Measurements from ENCODE around the gene MLLT3.

MLLT3 gene

GRCh38 chr9:20387062-20387461 is 235.2 kb downstream of the MLLT3 start:
- DNase-seq, result no peak

DNA sequence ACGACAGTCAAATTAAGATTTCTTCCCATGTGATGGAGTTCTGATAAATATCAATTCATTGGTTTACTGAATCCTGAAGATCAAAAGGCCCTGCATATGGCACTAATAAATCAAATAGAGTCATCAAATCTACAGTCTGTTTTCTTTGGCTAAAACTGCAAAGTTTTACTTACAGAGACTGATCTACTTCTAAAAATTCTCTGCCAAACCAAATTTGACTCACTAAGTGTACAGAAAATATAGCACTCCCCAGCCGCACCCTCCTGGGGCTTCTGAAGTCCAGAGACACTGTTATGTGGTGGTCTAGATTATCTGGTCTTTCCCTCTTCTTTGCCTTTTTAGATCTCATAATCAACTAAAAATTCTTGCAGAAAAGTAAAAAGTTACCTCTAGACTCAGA is 237.7 kb downstream of the MLLT3 start:
- DNase-seq, result no peak

DNA sequence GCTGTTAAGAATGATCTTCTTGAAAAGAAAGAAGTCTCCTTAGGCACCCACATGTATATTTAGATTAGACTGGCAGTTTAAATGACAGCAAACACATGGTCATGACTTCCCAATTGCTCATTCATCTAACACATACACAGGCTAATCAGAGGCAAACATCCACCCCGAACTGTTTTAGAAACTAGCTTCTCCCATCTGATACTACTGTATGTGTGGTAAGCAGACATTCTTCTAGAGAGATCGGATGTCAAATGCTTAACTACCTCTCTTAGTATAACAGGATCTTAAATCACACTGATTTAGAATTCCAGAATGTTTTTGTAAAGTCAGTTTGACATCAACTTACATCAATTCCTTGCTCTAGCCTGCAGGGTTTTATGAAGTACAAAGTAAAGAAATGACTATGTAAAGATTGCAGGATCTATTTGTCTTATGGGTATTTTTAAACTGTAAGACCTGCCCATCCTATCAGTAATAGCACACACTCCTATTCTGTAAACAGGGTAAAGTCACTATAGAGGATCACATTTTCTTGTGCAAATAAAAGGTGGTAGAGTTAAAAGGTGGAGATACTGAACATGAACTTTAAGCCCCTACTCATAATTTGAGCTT is 239.7 kb downstream of the MLLT3 start:
- DNase-seq, result no peak

DNA sequence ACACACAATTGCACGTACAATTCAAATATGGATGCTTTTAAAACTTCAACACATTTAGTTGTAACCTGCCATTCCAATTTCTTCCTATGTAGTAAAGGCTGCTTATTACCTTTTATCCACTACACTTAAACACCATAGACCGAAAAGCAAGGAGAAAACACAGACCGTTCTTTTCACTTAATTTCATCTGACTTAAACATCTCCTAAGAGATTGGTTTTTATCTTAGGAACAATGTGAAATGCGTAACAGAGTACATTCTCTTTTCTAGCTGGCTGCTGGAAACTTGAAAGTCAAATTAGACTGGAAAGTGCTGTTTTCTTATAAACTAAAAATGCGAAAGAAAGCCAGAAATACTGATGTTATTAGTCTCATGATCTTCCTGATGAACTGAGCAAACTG is 241.8 kb downstream of the MLLT3 start:
- DNase-seq, result no peak

GRCh38 chr9:20379804-20380225 is 242.5 kb downstream of the MLLT3 start:
- no peak for DNase-seq

GRCh38 chr9:20378851-20379250 is 243.4 kb downstream of the MLLT3 start:
- DNase-seq, result no peak

DNA sequence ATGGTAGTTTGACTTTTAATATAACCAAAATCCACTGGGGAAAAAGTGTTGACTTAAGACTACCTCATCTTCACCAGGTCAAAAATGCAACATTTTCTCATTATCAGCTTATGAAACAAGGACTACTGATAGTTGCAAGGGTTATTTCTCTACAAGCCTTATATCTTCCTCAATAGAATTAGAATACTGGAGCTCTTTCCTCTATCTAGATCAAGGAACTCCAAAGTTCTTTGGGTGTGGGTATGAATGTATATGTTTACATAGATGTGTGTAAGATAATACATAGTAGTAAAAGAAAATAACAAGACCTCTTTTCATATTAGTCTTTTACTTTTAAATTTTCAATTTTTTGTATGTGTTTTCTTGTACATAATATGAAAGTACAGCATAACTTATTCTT is 244.5 kb downstream of the MLLT3 start:
- no peak for DNase-seq

DNA sequence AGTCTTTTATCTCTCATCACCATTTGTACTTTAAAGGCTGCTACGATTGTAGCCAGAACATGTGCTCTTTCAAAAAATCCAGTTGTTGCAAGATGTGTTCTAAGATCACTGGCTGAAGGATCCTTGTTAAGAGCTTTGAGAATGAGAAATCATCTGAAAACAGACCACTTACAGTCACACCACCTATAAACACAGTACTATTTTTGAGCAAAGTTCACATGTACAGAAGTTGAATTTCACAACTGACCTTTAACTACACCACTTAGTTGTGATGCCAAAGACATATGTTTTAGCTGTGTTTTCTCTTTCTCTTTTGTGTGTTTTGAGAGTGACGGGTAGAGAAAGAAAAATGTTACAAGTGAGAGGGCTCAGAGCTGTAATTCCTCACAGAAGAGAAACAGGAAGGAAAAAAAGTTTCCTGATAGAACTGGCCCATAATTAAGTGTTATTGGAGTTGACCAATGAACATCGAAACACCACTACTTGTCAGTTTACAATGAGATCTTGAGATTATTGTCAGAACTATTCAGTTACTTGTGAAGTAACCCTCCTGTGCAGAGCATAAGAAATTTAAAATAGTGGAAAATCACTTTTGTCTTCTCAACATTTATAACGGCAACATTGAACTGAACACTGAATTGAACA is 245.4 kb downstream of the MLLT3 start:
- no peak for DNase-seq

DNA sequence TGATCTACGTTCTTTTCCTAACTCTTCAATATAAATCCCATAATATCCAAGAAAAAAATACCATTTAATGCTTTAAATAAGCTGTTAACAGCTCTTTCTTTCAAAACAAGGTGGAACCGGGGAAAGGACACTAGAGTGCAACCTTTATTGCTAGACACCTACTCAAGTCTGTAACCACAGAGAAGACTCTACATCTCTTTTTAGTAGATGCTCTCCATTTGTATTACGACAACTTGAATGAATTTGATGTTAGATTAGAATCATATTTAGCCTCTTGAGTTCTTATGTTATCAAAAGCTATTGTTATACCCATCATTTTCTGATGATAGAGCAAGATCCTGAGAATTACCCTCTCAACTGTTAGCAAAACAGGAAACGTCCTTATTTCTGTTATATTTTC is 246.3 kb downstream of the MLLT3 start:
- no peak for DNase-seq

GRCh38 chr9:20373263-20373662 is 249.0 kb downstream of the MLLT3 start:
- no peak for DNase-seq

- DNase-seq, result no peak
Observed at GRCh38 chr9:20369391-20369790, 252.9 kb downstream of the MLLT3 start.

DNA sequence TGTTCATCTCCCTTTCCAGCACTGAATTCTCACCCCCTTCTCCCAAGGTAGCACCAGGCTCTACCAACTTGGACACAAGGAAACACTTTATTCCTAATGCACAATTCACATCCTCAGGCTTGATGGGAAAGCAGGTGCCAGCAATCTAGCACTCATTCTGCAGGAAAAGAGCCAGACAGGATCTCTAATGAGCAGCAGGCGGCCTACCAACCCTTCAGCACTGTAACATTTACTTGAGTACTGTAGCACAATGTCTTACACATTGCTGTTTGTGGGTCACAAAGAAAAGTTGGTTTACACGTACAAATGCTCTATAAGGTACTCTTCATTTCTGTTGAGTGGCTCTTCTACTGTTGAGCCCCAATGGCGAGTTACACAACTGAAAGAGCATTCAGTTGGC is 254.4 kb downstream of the MLLT3 start:
- no peak for DNase-seq

GRCh38 chr9:20364959-20365358 is 257.3 kb downstream of the MLLT3 start:
- no peak for DNase-seq

DNA sequence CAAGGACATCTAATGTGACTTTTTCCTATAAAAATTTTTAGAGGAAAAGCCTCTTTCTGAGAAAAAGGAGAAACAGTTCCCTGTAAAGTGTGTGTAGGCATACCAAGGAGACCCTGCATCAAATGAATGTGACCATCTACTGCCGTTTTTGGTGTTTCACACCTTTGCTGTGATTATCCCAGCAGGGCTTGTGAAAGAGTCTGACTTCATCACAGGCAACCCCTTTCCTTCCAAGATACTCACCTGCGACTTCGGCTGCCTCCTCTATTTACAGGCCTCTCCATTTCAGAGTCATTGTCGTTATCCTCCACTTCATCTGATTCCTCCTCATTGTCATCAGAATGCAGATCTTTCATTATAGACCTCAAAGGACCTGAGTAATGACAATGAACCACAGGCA is 259.1 kb downstream of the MLLT3 start:
- no peak for DNase-seq

GRCh38 chr9:20361656-20362570 is 260.4 kb downstream of the MLLT3 start:
- DNase-seq, result no peak

DNA sequence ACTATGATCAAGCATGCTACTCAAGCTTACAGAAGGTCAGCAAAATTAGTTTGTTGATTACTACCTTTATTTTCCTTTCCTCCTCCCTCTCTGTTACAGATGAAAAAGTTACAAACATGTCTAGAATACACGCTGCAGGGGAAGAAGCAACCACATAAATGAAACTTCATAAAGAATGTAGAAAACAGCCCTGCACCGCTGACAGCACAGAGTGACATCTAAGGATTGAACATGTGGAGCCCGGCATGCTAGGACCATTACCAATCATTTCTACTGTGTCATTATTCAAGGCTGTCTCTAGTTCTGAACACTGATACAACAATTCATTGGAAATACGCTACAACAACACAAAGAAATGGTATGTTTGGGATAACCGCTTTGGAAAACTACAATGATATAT is 261.1 kb downstream of the MLLT3 start:
- no peak for DNase-seq

DNA sequence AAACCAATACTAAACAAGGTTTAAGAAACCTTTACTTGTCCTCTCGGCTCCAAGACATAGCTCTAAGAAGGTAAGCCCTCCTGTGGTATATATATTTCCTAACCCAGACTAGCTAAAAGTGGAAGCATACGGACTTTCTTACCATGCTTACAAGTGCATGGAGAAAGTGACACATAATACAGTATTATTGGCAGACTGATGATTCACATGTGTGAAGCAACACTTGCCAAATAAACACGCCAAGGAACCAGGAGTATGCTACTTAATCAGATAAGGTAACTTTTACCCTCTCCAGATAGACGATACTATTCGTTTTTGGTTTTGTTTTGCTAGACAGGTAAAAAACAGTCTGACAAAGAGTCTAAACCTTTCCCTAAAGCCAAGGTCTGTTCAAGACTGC is 264.1 kb downstream of the MLLT3 start:
- no peak for DNase-seq

- no peak for DNase-seq
Observed at GRCh38 chr9:20357037-20357432, 265.3 kb downstream of the MLLT3 start.

DNA sequence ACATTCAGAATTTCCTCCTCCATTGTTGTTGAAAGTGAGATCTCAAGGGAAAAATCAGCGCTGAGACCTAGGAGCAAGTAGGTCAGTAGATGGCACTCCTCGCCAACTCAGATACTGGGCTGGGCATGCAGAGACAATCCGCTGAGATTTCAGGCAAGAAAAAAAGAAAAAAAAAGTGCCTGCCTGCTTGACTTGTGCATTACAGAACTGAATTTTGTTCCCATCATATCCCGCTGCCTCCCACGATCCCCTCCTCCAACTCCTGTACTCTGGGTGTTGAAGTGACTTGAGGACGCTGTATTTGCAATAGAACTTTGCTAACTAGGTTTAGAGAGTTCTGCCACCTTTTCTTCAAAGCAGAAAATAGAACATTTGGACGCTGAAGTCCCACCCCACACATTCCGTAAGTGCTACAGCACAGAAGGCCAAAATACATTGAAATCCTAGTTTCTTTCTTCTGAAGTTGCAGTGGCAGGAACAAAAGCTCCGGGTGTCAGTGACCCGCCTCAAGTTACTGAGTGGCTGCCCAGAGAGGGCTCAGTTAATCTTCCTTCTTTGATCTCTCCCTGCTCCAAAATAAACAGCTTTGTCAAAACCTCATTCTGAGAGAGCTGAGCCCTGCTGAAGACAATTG is 265.8 kb downstream of the MLLT3 start:
- peak in 42 of 51 donors; percentile 2 to 77 (median 32) for DNase-seq

- DNase-seq, result no peak
Observed at GRCh38 chr9:20355022-20355421, 267.3 kb downstream of the MLLT3 start.

GRCh38 chr9:20353931-20354652 is 268.2 kb downstream of the MLLT3 start:
- DNase-seq, result no peak
